Lung (tissue), 12 donors: ENCODE results near the gene OTP. TPM values are rescaled to one million over a fixed set of nuclear protein-coding genes. Genes with fewer than 3 reads are reported as not detected.

ENCODE experiments used
- ATAC-seq: fragments of 200-7000 bp; cut with Tn5 transposase; one replicate; pipeline ENCODE4 v1.9.1; 2020; ENCODE audit warnings: moderate number of reproducible peaks; ENCODE audit not compliant: insufficient read depth, low FRiP score
- DNase-seq, 3 donors: peaks; one replicate each; pipeline ENCODE4 v3.0.0-alpha.2; 2013 to 2017
- H3K27ac ChIP-seq, 2 donors: one replicate each; pipeline ENCODE4 v1.5.1; 2013; ENCODE audit warnings: mild to moderate bottlenecking in 2 of 2, moderate library complexity in 2 of 2, control low read depth in 1 of 2, inconsistent platforms in 1 of 2, low read depth in 1 of 2, low read length in 1 of 2
- H3K27me3 ChIP-seq, 3 donors: one replicate each; pipeline ENCODE4 v1.5.1; 2013; ENCODE audit warnings: low read length in 2 of 3; ENCODE audit not compliant: control insufficient read depth in 3 of 3, insufficient read depth in 3 of 3
- H3K36me3 ChIP-seq, 4 donors: one replicate each; pipeline ENCODE4 v1.5.1; 2013; ENCODE audit warnings: low read length in 4 of 4, mild to moderate bottlenecking in 1 of 4, moderate library complexity in 1 of 4; ENCODE audit not compliant: control insufficient read depth in 4 of 4, insufficient read depth in 4 of 4
- H3K4me1 ChIP-seq, 5 donors: one replicate each; pipeline ENCODE4 v1.5.1; 2013; ENCODE audit warnings: low read length in 5 of 5, mild to moderate bottlenecking in 2 of 5, moderate library complexity in 1 of 5; ENCODE audit not compliant: control insufficient read depth in 5 of 5, insufficient read depth in 5 of 5
- H3K4me3 ChIP-seq: one replicate; pipeline ENCODE4 v1.5.1; 2013; ENCODE audit warnings: mild to moderate bottlenecking, control low read depth, moderate library complexity
- H3K9ac ChIP-seq, 2 donors: one replicate each; pipeline ENCODE4 v1.5.1; 2013; ENCODE audit warnings: low read length in 2 of 2, control low read depth in 1 of 2; ENCODE audit not compliant: insufficient read depth in 1 of 2
- H3K9me3 ChIP-seq, 4 donors: one replicate each; pipeline ENCODE4 v1.5.1; 2013; ENCODE audit warnings: low read length in 3 of 4, mild to moderate bottlenecking in 1 of 4, moderate library complexity in 1 of 4; ENCODE audit not compliant: control insufficient read depth in 4 of 4, insufficient read depth in 3 of 4
- WGBS, 2 donors: extraction: QIAGEN DNeasy Blood & Tissue Kit; methylation state at CpG; one replicate each; pipeline ENCODE4 v1.1.7; 2013; 5-methylcytosine and 5-hydroxymethylcytosine counted together
- polyA plus RNA-seq, 2 donors: library from polyadenylated mRNA; stranded (reverse); fragments of 200-250 nt; gene quantifications; one replicate each; pipeline ENCODE4 v1.2.1, GENCODE V29; 2013
- total RNA-seq, 2 donors: library from RNA; depleted of rRNA in 1 of 2; stranded (reverse); fragments of >200 nt in 1 of 2; gene quantifications; one replicate each; pipeline ENCODE4 v1.2.1, GENCODE V29; 2014 to 2021
- TF ChIP-seq, protein P1 (sequence below): IDR thresholded peaks from 2 replicates; pipeline ENCODE4 v1.5.1; 2012; ENCODE audit warnings: mild to moderate bottlenecking; ENCODE audit errors: control extremely low read depth, extremely low read depth
- donor health status: control.
- donor health status: control.
- donor health status: Bipolar disorder and iron deficiency.
- donor health status: healthy.
- donor health status: DM: yes; HTN: yes; CAD: no.

OTP gene
- total and polyA plus RNA-seq, 4 donors: not detected

DNA sequence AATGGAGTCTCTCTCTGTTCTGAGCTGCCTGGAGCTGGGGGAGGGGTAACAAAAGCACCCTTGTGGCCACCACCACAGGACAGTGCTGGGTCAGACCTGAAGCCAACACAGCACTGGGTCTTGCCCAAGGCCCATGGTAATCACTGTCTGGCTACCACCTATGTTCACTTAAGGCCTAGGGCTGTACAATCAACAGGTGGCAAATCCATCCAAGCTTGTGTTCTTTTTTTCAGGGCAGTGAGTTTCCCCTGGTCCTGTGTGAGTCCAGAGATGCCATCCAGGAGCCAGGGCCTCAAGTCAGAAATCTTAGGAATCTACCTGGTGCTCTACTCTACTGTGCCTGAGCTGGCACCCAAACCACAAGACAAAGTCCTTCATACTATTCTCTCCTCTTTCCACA is 20.1 kb upstream of the OTP start:
- H3K4me1 ChIP-seq: peaks cover 0 to 6% (median 0%) of the 10 kb centered on the region in 5 donors

DNA sequence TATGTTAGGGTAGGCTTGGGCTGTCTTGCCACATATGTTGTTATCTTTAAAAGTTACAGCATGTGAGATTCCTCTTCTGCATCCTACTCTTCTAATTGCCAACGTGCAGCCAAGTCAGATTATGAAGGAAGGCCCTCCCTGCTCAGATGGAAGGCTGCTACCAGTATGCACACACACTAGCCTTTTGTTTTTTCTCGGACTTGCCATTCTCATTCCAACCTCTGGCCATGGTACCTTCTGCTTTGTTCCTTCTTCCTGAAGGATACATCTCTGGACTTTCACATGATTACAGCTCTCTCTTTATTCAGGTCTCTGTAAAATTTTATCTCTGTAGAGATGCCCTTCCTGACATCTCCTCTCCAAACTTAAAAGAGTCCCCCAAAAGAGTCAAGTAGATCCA is 12.8 kb upstream of the OTP start:
- peaks cover 0 to 3% (median 0%) of the 10 kb centered on the region in 4 donors for H3K9me3 ChIP-seq
- H3K9ac ChIP-seq: no peak overlapping the region
- no peak for DNase-seq
- TF ChIP-seq, protein P1, sequence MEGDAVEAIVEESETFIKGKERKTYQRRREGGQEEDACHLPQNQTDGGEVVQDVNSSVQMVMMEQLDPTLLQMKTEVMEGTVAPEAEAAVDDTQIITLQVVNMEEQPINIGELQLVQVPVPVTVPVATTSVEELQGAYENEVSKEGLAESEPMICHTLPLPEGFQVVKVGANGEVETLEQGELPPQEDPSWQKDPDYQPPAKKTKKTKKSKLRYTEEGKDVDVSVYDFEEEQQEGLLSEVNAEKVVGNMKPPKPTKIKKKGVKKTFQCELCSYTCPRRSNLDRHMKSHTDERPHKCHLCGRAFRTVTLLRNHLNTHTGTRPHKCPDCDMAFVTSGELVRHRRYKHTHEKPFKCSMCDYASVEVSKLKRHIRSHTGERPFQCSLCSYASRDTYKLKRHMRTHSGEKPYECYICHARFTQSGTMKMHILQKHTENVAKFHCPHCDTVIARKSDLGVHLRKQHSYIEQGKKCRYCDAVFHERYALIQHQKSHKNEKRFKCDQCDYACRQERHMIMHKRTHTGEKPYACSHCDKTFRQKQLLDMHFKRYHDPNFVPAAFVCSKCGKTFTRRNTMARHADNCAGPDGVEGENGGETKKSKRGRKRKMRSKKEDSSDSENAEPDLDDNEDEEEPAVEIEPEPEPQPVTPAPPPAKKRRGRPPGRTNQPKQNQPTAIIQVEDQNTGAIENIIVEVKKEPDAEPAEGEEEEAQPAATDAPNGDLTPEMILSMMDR: no peak
- H3K4me3 ChIP-seq: no peak overlapping the region
- H3K27ac ChIP-seq: no peak overlapping the region
- no peaks in the 10 kb centered on the region for H3K36me3 ChIP-seq
- H3K4me1 ChIP-seq: no peaks in the 10 kb centered on the region
- 37 to 66% methylated on average over 2 of the region's 2 CpGs for WGBS, 2 donors
- ATAC-seq: no peak
- H3K27me3 ChIP-seq: peaks cover 0 to 55% (median 39%) of the 10 kb centered on the region in 3 donors

More for the DNA sequence above, 20.1 kb upstream of the OTP start:
- Histone ChIP-seq H3K4me3 (no peak overlapping the region), H3K9me3 (peaks cover 0 to 3% (median 0%) of the 10 kb centered on the region in 4 donors), H3K9ac (no peak overlapping the region), H3K36me3 (no peaks in the 10 kb centered on the region), H3K27me3 (peaks cover 0 to 11% (median 0%) of the 10 kb centered on the region in 3 donors), H3K27ac (no peak overlapping the region)
- TF ChIP-seq, protein P1: no peak
- DNase-seq: no peak
- no peak for ATAC-seq

DNA sequence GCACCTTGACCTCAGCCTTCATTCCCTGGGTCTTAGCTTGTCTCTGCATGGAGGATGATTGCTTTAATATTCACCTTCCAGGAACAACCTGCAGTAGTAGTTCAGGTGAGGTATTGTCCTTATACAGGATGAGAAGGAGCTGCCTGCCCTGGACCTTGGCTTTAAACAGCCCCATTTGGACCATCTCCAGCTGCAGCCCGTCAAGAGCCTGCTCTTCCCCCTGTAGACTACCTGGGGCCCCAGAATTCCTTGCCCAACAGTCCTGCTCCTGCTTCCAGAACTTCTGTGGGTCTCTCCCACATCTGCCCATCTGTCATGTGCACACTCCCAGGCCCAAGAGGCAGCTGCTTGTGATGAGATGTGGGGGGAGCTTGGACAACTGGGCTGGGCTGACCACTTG is 12.2 kb upstream of the OTP start:
- WGBS, 2 donors: 51 to 62% methylated on average over 1 of the region's 1 CpG
- TF ChIP-seq, protein P1: no peak
- H3K27me3 ChIP-seq: peaks cover 0 to 62% (median 46%) of the 10 kb centered on the region in 3 donors

DNA sequence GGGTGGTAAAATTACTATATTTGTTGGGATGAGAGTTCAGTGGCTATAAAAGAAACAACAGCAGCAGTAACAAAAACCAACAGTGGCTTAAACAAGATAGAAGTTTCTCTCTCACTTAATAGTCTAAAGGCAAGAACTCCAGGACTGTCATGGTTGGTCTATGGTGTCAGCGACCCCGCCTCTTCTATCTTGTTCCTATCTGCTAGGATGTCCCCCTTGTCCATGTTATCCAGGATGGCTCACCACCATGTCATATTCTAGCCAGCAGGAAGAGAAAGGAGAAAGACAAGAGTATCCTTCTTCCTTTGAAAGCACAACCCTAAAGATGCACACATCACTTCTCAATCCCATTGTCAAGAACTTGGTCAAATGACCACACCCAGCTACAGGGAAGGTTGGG is 11.3 kb upstream of the OTP start:
- TF ChIP-seq, protein P1: no peak
- H3K4me3 ChIP-seq: no peak overlapping the region
- H3K4me1 ChIP-seq: peaks cover 0 to 7% (median 0%) of the 10 kb centered on the region in 5 donors
- WGBS, 2 donors: 93 to 94% methylated on average over 2 of the region's 2 CpGs
- H3K27ac ChIP-seq: no peak overlapping the region
- DNase-seq: no peak
- ATAC-seq: no peak
- peaks cover 0 to 64% (median 51%) of the 10 kb centered on the region in 3 donors for H3K27me3 ChIP-seq
- H3K9ac ChIP-seq: no peak overlapping the region
- no peaks in the 10 kb centered on the region for H3K36me3 ChIP-seq
- peaks cover 0 to 3% (median 0%) of the 10 kb centered on the region in 4 donors for H3K9me3 ChIP-seq

More for the DNA sequence above, 12.2 kb upstream of the OTP start:
- Histone ChIP-seq H3K9ac (no peak overlapping the region), H3K4me3 (no peak overlapping the region), H3K36me3 (no peaks in the 10 kb centered on the region), H3K9me3 (peaks cover 0 to 3% (median 0%) of the 10 kb centered on the region in 4 donors), H3K27ac (no peak overlapping the region), H3K4me1 (no peaks in the 10 kb centered on the region)
- DNase-seq: no peak
- ATAC-seq: no peak
